GM19452 (cell line): ENCODE results near the gene PTGDS.
A peak's percentile ranks its signal among the peaks of the same experiment; 100 is the strongest.
"Not testable (repeated sequence)": the region's sequence is repeated elsewhere in the genome, so short reads cannot be mapped to it uniquely, and the experiment has no call there.

Source experiments
- ATAC-seq: cut with Tn5 transposase; IDR thresholded peaks from one replicate; pipeline ENCODE4 v1.9.1; 2021; ENCODE audit not compliant: unreplicated experiment

Gene PTGDS

DNA sequence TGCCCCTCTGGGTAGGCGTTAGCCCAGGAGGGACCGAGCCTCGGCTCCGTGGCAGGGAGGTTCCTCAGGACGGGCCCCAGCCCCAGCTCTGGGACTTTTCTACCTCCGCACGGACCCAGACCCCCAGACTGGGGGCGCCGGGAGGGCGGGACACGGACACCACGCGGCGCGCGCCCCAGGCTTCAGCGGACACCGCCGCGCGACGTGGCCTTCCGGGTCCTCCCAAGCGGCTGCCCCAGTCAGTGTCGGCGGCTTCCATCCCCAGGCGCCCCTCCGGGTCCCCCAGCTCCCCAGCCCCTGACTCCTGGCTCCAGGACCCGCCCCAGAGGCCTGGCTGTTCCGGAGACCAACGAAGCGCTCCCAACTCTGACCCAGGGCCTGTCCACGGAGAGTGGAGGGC lies 8.5 kb downstream of the PTGDS start:
- ATAC-seq = no peak

DNA sequence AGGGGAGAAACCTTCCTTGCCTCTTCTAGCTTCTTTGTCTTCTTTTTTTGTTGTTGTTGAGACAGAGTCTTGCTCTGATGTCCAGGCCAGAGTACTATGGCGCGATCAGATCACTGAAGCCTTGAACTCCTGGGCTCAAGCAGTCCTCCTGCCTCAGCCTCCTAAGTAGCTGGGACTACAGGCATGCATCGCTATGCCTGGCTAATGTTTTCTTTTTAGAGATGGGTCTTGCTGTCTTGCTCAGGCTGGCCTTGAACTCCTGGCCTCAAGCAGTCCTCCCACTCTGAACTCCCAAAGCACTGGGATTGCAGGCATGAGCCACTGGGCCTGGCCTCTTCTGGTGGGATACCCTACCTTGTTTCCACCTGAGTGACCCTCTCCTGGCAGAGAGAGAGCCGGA lies 11.6 kb downstream of the PTGDS start:
- ATAC-seq = no peak

DNA sequence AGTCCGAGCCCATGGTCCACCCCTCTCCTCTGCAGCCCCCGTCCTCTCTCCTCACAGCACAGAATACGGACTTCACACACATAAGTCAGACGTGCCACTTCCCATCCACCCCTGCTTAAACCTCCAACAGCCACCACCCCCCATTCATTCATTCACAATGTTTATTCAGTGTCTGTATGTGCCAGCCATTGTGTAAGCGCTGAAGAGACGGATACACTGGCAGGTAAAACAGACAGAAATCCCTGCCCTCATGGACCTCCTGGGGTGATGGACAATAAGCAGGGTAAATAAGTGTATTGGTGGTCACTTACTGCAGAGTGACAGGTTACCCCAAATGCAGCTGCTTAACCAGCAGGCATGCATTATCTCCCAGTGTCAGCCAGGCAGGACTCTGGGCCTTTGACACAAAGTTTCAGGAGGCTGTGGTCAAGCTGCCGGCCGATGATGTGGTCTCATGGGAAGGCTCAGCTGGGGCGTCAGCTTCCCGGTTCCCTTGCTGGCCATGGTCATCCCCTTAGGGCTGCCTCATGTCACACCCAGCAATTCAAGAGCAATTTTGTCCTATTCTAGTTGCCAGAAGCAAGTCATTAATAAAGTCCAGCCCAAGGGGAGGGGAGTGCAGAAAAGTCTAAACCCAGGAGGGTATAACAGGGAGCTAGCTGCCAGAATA lies 13.1 kb downstream of the PTGDS start:
- no peak for ATAC-seq

DNA sequence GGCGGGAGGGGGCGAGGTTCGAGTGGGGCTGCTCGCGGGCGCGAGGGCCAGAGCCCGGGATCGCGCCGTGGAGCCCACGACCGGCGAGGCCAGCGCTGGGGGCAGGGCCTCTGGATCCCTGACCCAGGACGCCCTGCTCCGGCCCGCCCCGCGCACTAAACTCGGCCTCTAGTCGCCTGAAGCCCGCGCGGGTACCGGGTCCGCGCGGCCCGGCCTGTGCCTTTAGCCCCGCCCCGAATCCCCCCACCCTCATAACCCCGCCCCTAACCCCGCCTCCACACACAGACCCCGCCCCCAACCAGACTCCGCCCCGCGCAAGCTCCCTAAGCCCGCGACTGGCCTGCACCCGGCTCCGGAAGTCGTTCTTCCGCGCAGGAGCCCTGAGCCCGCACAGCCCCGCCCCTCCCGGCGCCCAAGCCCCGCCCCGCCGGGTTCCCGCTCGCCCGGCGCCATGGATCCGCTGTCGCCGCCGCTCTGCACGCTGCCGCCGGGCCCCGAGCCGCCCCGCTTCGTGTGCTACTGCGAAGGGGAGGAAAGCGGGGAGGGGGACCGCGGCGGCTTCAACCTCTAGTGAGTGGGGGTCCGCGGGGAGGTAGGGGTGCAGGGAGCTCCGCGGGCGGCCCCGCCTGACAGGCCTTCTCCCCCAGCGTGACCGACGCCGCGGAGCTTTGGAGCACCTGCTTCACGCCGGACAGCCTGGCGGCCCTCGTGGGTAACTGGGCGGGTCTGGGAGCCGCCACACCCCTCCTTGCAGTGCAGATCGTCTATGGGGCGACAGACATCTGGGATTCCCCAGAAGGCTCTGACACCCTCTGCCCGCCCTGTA lies 14.9 kb downstream of the PTGDS start, which contains the start of gene PAXX:
Gene PAXX, plus strand, starts transcription at position 430 of the 826 bp plus-strand sequence. Its CDS starts 22 bp downstream, at position 452.
- ATAC-seq = peak; percentile 84

DNA sequence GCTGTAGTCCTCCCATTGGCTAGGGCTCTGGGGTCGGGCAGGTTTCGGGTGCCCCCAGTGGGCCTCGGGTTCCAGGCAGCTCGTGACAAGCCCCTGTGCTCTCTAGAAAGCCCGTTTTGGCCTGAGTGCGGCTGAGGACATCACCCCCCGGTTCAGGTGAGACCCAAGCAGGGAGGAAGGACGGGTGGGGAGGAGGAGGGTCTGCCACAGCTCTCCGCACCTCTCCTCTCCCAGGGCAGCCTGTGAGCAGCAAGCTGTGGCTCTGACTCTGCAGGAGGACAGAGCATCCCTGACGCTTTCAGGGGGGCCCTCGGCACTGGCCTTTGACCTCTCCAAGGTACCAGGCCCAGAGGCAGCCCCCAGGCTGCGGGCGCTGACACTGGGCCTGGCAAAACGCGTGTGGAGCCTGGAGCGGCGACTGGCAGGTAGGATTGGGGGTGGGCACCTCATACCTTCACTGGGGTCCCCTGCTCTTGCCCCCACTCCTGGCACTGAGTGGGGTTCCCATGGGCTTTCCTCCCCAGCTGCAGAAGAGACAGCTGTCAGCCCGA lies 15.6 kb downstream of the PTGDS start:
- ATAC-seq = no peak

DNA sequence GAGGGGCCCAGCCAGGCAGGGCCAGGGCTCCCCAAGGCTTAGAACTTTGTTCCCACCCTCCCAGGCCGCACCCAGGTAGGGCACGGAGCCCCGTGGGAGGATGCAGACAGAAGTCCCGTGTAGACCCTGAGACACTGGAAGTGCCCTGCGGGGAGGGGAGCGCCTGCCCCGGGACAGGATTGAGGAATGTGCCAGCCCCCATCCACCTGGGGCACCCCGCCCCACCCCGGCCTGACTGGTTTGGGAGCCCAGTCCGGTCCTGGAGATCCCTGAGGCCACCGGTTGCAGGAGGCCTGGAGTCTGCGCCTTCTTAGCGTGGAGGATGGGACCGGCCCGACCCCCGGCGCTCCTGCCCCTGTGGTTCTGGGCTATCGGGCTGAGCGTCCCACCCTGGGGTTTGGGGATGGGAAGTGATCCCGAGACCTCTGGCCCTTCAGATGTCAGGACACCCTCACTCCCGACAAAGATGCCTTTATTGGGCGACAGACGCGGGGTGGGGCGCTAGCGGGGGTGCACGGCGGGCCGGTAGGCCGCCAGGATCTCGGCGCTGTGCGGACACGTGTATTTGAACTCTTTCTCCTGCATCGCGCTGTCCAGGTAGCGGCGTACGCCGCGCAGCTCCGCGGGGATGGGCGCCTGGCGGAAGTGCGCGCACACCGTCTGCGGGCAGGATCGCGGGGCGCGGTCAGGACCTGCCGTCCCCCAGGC lies 17.0 kb downstream of the PTGDS start:
- no peak for ATAC-seq

DNA sequence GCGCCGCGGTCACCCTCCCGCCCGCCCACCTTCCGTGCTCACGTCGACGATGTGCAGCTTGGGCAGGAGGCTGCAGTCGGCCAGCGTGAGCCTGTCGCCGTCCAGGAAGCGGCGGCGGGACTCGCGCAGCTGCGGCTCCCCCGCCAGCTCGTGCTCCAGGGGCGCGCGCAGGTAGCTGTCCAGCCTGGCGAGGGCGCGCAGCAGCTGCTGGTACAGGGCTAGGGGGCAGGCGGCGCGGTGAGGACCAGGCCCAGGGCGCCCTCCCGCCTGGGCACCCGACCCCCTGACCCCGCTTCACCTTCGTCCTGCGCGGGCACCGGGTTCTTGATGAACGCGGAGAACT lies 17.6 kb downstream of the PTGDS start:
- ATAC-seq = no peak

DNA sequence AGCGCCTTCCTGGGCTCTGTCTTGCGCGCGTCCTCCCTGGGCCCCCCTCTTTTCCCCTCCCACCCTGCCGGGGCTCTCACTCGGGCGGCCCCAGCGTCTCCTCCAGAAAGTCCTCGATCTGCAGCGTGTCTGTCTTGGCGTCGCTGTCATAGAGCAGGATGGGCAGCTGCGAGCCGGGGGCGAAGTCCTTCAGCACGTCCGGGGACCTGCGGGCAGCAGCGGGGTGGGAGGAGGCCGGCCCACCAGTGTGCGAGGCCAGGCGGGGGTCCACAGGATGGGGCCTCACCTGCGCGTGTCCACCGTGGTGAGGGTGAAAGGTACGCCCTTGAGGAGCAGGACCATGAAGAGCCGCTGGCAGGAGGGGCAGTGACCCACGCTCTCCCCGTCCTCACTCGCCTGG lies 18.1 kb downstream of the PTGDS start:
- ATAC-seq = no peak

DNA sequence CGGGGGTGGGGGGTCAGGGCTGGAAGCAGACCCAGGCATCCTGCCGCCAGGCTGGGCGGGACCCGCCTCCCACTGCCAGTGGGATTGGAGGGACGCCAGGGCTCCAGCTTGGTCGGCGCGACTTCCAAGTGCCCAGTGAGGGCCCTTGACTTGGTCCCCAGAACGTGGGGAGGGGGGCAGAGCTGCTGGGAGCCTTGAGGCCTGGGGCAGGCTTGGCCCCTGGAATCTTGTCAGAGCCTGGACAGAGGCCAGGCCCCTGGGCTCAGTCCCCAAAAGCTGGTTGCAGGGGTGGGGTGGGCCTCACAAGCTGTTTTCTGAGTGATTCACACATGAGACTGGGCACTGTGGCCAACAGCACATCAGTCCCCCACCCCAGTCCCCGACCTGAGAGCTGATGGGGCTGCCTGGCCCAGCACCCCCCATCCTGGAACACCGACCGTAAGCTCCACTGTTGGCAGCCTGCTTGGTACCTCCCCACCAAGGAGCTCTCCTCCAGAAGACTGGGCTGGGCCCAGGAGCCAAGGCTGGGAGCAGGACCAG lies 18.5 kb downstream of the PTGDS start:
- no peak for ATAC-seq

DNA sequence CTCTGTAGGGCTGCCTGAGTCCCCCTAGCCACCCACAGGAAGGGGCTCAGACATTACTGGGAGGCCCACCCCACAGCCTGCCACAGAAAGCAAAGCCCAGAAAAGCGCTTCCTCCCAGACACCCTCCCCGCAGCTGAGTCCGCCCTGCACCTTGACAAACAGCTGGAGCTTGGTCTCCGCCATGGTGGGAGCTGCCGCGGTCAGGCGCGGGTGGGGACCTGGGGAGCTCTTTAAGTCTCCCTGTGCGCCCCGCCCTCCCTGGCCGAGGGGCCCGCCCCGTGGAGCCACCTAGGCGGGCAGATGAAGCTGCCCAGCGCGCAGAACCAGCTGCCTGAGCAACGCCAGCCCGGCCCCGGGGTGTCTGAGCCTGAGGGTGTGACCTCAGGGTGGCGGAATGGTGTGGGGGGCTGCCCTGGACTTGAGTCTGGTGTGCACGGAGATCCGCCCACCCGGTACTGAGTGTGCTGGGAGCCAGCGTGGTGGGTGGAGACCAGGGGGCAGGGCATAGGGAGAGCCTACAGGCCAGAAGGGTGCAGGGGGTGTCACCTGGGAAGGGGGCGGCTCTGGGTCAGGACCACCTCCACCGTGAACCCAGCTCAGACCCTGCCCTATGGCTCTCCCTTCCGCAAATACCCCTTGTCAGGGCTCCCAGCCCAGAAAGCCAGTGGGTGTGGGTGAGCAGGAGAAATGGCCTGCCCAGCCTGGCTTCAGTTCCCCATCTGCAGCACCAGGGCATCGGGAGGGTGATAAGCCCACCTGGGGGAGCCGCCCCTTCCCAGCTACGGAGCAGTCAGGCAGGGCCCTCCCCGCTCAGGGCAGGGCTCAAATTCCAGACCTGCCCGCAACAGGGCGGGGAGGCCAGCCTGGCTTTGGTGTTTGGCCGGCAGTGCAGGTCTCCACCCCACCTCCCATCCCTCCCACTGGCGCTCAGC lies 19.3 kb downstream of the PTGDS start, which contains the start of gene CLIC3:
Gene CLIC3, minus strand, starts transcription at position 208 of the 932 bp plus-strand sequence. Its CDS starts 25 bp downstream, at position 183.
- ATAC-seq = no peak

DNA sequence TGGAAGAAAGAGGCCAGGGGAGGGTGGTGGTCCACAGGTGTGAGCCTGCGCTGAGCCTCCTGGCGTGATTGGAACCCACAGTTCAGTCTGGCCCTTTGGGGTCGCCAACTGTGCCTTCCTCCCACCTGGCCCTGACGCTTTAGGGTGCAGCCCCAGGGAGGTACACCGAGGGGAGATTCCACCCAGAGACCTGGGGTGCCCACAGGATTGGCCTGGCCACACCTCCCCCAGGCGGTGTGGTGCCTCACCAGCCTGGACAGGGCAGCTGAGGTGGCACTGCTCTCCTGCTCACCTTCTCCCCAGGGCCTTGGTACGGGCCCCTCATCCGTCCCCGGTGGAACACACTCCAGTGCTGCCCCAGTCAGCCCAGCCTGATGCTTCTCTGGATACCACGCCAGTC lies 20.1 kb downstream of the PTGDS start:
- no peak for ATAC-seq

DNA sequence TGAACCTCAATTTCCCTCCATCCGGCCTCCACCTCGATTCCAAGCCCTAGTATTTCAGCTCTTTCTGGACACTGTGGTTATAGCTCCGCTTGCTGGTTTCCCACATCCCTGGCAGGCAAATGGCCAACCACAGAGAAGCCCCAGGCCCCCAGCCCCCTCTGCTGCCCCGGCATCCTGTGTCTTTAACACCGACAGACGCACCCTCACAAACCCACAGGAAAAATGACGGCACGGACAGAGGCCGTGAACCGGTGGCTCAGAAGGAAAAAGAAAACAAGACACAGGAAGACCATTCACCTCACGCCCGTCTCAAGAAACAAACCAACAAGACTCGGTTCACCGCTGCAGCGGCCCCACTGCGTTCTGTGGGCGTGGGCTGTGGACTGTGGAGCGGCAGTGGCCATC lies 20.5 kb downstream of the PTGDS start:
- ATAC-seq = no peak

DNA sequence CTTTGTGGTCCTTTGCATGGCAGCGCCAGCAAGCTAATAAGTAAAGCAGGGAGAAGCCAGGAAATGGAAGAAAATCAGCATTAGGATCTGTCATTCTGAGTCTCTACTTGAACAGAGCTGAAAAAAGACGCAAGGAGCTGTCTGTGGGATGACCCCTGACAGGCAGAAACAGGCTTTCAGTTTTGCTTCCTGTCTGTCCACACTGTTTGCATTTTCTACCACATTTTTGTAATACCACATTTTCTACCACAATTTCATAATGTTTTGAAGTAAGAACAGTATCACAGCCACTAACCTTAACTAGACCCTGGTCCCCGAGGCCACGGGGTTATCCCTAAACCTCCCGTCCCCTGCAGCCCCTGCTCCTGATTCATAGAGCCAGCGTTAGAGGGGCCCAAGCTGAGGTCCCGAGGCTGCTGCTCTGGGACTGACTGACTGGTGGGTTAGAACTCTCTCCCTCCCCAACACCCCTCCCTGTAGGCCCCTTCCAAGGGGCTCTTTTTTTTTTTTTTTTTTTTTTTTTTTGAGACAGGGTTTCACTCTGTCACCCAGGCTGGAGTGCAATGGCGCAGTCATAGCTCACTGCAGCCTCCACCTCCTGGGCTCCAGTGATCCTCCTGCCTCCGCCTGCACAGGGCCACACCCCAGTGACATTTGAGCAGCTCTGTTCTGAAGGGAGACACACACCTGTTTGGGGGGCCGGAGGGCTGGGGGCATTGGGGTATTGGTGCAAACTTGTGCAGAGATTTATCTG lies 23.1 kb downstream of the PTGDS start:
- ATAC-seq = peak; percentile 66

DNA sequence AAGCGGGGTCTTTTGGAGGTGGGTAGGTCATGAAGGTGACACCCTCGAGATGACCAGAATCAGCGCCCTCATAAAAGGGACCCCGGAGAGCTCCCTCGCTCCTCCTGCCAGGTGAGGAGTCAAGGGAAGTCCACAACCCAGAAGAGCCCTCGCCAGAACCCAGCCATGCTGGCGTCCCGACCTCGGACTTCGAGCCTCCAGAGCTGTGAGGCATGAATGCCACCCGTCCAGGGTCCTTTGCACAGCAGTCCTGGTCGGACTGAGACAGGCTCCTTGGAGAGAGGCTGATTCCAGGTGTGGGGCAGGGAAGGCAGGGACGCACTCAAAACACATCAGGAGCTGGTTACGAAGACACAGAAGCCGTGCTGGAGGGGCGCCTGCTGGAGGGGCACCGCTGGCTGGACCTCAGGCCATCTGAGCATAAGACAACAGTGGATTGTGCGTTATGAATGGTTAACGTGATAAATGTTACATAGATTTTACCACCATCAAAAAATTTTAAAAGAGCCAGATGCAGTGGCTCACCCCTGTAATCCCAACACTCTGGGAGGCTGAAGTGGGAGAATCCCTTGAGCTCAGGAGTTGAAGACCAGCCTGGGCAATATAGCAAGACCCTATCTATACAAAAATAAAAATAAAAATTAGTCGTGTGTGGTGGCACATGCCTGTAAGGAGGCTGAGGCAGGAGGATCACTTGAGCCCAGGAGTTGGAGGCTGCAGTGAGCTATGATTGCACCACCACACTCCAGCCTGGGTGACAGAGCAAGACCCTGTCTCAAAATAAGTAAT lies 24.7 kb downstream of the PTGDS start:
- ATAC-seq = no peak

DNA sequence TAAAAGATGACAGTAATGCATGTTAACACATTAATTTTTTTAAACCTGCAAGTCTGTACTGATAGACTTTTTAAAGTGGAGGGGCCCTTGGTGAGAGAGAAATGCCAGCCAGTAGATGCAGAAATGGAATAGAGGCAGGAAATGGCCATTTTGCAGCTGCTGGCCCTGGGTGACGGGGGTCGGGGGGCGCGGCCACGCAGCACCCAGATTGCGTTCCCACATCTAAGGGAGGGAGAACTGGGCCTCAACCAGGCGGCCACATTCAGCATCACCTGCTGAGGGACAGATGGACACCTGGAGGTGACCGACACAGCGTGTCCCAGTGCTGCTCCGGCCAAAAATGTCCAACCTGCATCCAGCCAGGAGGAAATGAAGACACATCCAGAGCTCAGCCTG lies 25.3 kb downstream of the PTGDS start:
- ATAC-seq = no peak

DNA sequence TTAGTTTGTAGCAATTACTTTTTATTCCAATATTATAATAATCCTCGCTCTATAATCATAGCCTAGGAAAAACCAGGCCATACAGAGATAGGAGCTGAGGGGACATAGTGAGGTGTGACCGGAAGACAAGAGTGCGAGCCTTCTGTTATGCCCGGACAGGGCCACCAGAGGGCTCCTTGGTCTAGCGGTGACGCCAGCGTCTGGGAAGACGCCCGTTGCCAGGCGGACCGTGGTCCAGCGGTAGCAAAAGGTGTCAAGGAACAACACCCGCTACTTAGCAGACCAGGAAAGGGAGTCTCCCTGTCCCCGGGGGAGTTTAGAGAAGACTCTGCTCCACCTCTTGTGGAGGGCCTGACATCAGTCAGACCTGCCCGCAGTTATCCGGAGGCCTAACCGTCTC lies 27.0 kb downstream of the PTGDS start:
- not testable (repeated sequence) for ATAC-seq

DNA sequence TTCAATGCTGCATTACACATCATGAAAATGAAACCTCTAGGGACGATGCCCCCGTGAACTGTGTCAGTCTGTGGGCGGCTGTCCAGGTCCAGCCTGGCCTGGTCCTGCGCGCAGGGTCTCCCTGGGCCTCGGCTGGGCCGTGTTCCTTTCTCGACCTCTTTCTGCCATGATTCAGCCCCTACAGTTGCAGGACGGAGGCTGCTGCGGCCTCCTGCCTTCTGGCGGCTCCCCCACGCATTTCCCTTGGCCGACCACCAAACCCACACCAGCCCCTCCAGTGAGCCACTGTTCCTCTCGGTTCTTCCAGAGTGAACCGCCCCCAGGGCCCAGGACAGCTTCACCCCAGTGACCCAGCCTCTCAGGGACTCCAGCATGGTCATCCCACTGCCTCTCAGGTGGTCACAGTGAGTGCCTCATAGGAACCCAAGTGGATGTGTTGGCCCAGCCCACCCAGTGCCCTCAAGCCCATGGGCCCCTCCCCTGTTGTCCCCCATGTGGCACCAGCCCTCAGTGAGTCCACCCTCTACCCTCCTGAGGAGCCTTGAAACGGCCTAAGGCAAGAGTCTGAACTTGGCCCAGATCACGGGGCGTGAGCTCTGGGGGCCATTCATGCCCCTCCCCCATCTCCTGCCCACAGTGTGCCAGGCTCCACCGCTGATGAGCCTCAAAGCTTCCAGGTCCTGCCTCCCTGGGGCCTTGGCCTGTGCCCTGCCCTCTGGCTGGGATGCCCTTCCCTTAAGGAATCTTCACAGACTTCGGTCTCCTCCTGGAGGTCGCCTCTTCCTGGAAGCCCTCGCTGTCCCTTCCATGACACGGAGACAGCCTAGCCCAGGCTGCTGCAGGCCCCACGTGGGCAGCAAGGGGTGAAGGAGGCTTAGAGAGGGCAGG lies 29.1 kb downstream of the PTGDS start:
- ATAC-seq = no peak
